CD14-positive monocyte (primary cell): ENCODE measurements around the gene STARD7. TPM values are rescaled to one million over a fixed set of nuclear protein-coding genes. Genes with fewer than 3 reads are reported as not detected.
A peak's percentile ranks its signal among the peaks of the same experiment; 100 is the strongest.

Experiments
- DNase-seq, 3 donors: peaks; one replicate each; pipeline ENCODE4 v3.0.0-alpha.2; 2011 to 2022
- H2AFZ ChIP-seq: 2 replicates; pipeline ENCODE4 v1.6.0; 2012; ENCODE audit warnings: mild to moderate bottlenecking, low read depth, low read length, inconsistent platforms; ENCODE audit not compliant: insufficient read depth, poor library complexity, severe bottlenecking
- H3K27ac ChIP-seq, 2 donors: 1 replicate in 1 of 2; 2 replicates in 1 of 2; pipeline ENCODE4 v1.5.1; 2012 to 2013; ENCODE audit warnings: low read length in 2 of 2, control low read depth in 1 of 2, inconsistent platforms in 1 of 2, low read depth in 1 of 2, mild to moderate bottlenecking in 1 of 2
- H3K27me3 ChIP-seq, 2 donors: one replicate each; pipeline versions ENCODE4 v1.6.0 to v1.6.1; 2011 to 2013; ENCODE audit warnings: low read length in 2 of 2; ENCODE audit not compliant: control insufficient read depth in 2 of 2, insufficient read depth in 2 of 2
- H3K36me3 ChIP-seq, 2 donors: replicated peaks in 1 of 2; 1 replicate in 1 of 2; 2 replicates in 1 of 2; pipeline versions ENCODE4 v1.5.1 to v1.6.1; 2012 to 2013; ENCODE audit warnings: low read length in 2 of 2, control low read depth in 1 of 2, inconsistent platforms in 1 of 2, mild to moderate bottlenecking in 1 of 2; ENCODE audit not compliant: insufficient read depth in 2 of 2, control insufficient read depth in 1 of 2
- H3K4me1 ChIP-seq, 2 donors: 1 replicate in 1 of 2; 2 replicates in 1 of 2; pipeline versions ENCODE4 v1.5.1 to v1.6.1; 2012 to 2013; ENCODE audit warnings: low read length in 2 of 2, control low read depth in 1 of 2, inconsistent platforms in 1 of 2, mild to moderate bottlenecking in 1 of 2, moderate library complexity in 1 of 2; ENCODE audit not compliant: insufficient read depth in 2 of 2, control insufficient read depth in 1 of 2
- H3K4me2 ChIP-seq: replicated peaks from 2 replicates; pipeline ENCODE3; 2012; ENCODE audit warnings: low read length, moderate library complexity, mild to moderate bottlenecking; ENCODE audit not compliant: poor library complexity, severe bottlenecking; ENCODE audit errors: extremely low read depth
- H3K4me3 ChIP-seq, 3 experiments: fragments of 200-600 bp in 1 of 3; sonication (generic) in 1 of 3; replicated peaks in 1 of 3; 1 replicate in 2 of 3; 2 replicates in 1 of 3; pipeline ENCODE4 v1.5.1; 2011 to 2013; ENCODE audit warnings: low read length in 3 of 3, mild to moderate bottlenecking in 3 of 3, control low read depth in 2 of 3, low read depth in 2 of 3, inconsistent platforms in 1 of 3, moderate library complexity in 1 of 3
- H3K79me2 ChIP-seq: 2 replicates; pipeline ENCODE4 v1.6.0; 2012; ENCODE audit warnings: mild to moderate bottlenecking, control low read depth, inconsistent platforms, low read length, moderate library complexity; ENCODE audit not compliant: insufficient read depth
- H3K9ac ChIP-seq: 2 replicates; pipeline ENCODE4 v1.6.0; 2017; ENCODE audit warnings: low read length, mild to moderate bottlenecking; ENCODE audit not compliant: insufficient read depth, poor library complexity, severe bottlenecking
- H3K9me3 ChIP-seq, 2 donors: replicated peaks in 1 of 2; 1 replicate in 1 of 2; 2 replicates in 1 of 2; pipeline versions ENCODE4 v1.5.1 to v1.6.1; 2012 to 2013; ENCODE audit warnings: low read length in 2 of 2, control low read depth in 1 of 2; ENCODE audit not compliant: control insufficient read depth in 1 of 2, insufficient read depth in 1 of 2
- H4K20me1 ChIP-seq: 2 replicates; pipeline ENCODE4 v1.6.0; 2012; ENCODE audit warnings: mild to moderate bottlenecking, low read length, control low read depth, moderate library complexity; ENCODE audit not compliant: insufficient read depth
- H3K27ac Mint-ChIP-seq, 7 donors: one replicate each; pipeline ENCODE4 v1.8.0; 2020; ENCODE audit warnings: mild to moderate bottlenecking in 7 of 7, mixed read lengths in 7 of 7, moderate library complexity in 6 of 7, inconsistent platforms in 2 of 7
- H3K27me3 Mint-ChIP-seq, 3 donors: one replicate each; pipeline ENCODE4 v1.8.0; 2021 to 2022; ENCODE audit warnings: low read depth in 3 of 3, mild to moderate bottlenecking in 3 of 3, mixed read lengths in 3 of 3, moderate library complexity in 3 of 3, inconsistent platforms in 1 of 3
- H3K36me3 Mint-ChIP-seq, 2 donors: one replicate each; pipeline ENCODE4 v1.8.0; 2020; ENCODE audit warnings: mixed read lengths in 2 of 2, inconsistent platforms in 1 of 2, mild to moderate bottlenecking in 1 of 2
- H3K4me1 Mint-ChIP-seq: one replicate; pipeline ENCODE4 v1.8.0; 2020; ENCODE audit warnings: mild to moderate bottlenecking, mixed read lengths
- H3K4me3 Mint-ChIP-seq, 2 donors: one replicate each; pipeline ENCODE4 v1.8.0; 2020; ENCODE audit warnings: mild to moderate bottlenecking in 2 of 2, mixed read lengths in 2 of 2, moderate library complexity in 1 of 2
- H3K9me3 Mint-ChIP-seq, 7 donors: one replicate each; pipeline ENCODE4 v1.8.0; 2020 to 2022; ENCODE audit warnings: mixed read lengths in 7 of 7, mild to moderate bottlenecking in 6 of 7, moderate library complexity in 6 of 7, inconsistent platforms in 2 of 7
- CTCF ChIP-seq: fragments of 200-600 bp; IDR thresholded peaks from one replicate; pipeline ENCODE4 v1.8.0; 2022; ENCODE audit warnings: antibody characterized with exemption, mild to moderate bottlenecking
- WGBS: methylation state at CpG from one replicate; pipeline ENCODE4 v1.1.5; 2013; ENCODE audit warnings: missing lambda C conversion rate; ENCODE audit not compliant: insufficient coverage; 5-methylcytosine and 5-hydroxymethylcytosine counted together
- intact Hi-C, 2 donors: fragments of 100-400 bp; cut with micrococcal nuclease; formaldehyde crosslinking; loops; one replicate each; pipeline versions ENCODE4 v1.15.0 to v1.15.1; 2023
- polyA plus RNA-seq, 3 donors: library from polyadenylated mRNA; depleted of rRNA in 1 of 3; unstranded in 2 of 3; stranded (reverse) in 1 of 3; fragments of 300-500 nt in 2 of 3; fragments of >200 nt in 1 of 3; fragmentation: Illumina TruSeq in 2 of 3; gene quantifications; 1 replicate in 2 of 3; 2 replicates in 1 of 3; pipeline ENCODE4 v1.2.3, GENCODE V29; 2012 to 2021

The STARD7 gene
- polyA plus RNA-seq, 3 donors, result 38.0 to 179 (median 172) TPM

GRCh38 chr2:96169868-96170507 lies 38.6 kb downstream of the STARD7 start:
- H3K36me3 ChIP-seq, result no peaks in the 10 kb centered on the region
- no peak overlapping the region for H2AFZ ChIP-seq
- no peaks in the 10 kb centered on the region for H3K27me3 ChIP-seq
- H3K79me2 ChIP-seq, result no peaks in the 10 kb centered on the region
- no peak for DNase-seq
- no peak overlapping the region for H3K27ac ChIP-seq
- TF ChIP-seq CTCF, result no peak
- no peak overlapping the region for H3K4me2 ChIP-seq
- no peak overlapping the region for H3K4me3 ChIP-seq
- peaks cover 0 to 2% (median 0%) of the 10 kb centered on the region in 7 donors for H3K9me3 Mint-ChIP-seq
- peaks cover 2% of the 10 kb centered on the region for H3K4me1 Mint-ChIP-seq
- H4K20me1 ChIP-seq, result no peaks in the 10 kb centered on the region
- H3K9me3 ChIP-seq, result no peaks in the 10 kb centered on the region
- H3K27ac Mint-ChIP-seq, result peak overlapping the region in 1 of 7 donors; percentile 42
- intact Hi-C loops, result loop anchor here in 1 of 2 donors (10.0 kb wide), 3 partner anchors 55 to 175 kb away; partner anchors contain the start of genes ADRA2B and ANKRD36C
- H3K4me3 Mint-ChIP-seq, result no peak overlapping the region
- H3K36me3 Mint-ChIP-seq, result no peaks in the 10 kb centered on the region
- no peak overlapping the region for H3K9ac ChIP-seq
- H3K27me3 Mint-ChIP-seq, result peaks cover 0 to 2% (median 2%) of the 10 kb centered on the region in 3 donors
- no peaks in the 10 kb centered on the region for H3K4me1 ChIP-seq
- 100% methylated on average over 1 of the region's 2 CpGs for WGBS

- no peak for DNase-seq
- Mint-ChIP-seq H3K4me3 (no peak overlapping the region), H3K27me3 (peaks cover 0 to 2% (median 0%) of the 10 kb centered on the region in 3 donors), H3K9me3 (peaks cover 0 to 2% (median 0%) of the 10 kb centered on the region in 7 donors), H3K27ac (no peak overlapping the region), H3K4me1 (no peaks in the 10 kb centered on the region), H3K36me3 (no peaks in the 10 kb centered on the region)
- TF ChIP-seq CTCF, result no peak
- H3K9me3 ChIP-seq, result no peaks in the 10 kb centered on the region
- H3K4me2 ChIP-seq, result no peak overlapping the region
- no peaks in the 10 kb centered on the region for H3K79me2 ChIP-seq
- H4K20me1 ChIP-seq, result no peaks in the 10 kb centered on the region
- no peaks in the 10 kb centered on the region for H3K27me3 ChIP-seq
- WGBS, result 0% methylated on average over 1 of the region's 6 CpGs
- no peaks in the 10 kb centered on the region for H3K4me1 ChIP-seq
- H3K27ac ChIP-seq, result no peak overlapping the region
- H3K36me3 ChIP-seq, result no peaks in the 10 kb centered on the region
- H3K4me3 ChIP-seq, result no peak overlapping the region
- no peak overlapping the region for H2AFZ ChIP-seq
- H3K9ac ChIP-seq, result no peak overlapping the region
- intact Hi-C loops, result no loop called here
These were observed 41.1 kb downstream of the STARD7 start for GRCh38 chr2:96167407-96168013.
